ENCODE measurements around the gene AGBL1.

Gene AGBL1

DNA sequence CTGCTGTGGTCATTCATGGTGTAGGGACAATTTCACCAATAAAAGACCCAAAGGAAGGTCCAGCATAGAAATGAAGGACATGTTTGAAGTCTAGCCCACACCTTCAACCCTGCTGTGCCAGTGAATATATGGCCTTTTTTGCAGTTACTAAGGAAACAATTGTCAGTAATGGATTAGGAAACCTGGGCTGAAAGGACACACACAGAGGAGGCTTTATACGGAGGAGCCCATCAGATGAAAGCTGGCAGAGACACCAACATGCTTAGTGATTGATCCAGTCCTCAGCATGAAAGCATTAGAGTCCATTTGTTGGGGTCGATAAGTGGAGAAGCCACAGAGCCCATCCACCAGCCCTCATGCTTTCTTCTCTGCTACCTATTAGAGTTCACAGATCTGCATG is 584.3 kb downstream of the AGBL1 start:
- no peaks in the 10 kb centered on the region for H4K20me1 ChIP-seq (ENCODE audit: insufficient read depth)
- no peak overlapping the region for H3K9ac ChIP-seq
- no peaks in the 10 kb centered on the region for H3K36me3 ChIP-seq (ENCODE audit: insufficient read depth)
- H3K4me3 ChIP-seq (IDR thresholded peaks at IDR 0.05; ENCODE audit: insufficient read depth, low read depth, low read length): no peak overlapping the region
- no peaks in the 10 kb centered on the region for H3K27me3 ChIP-seq (ENCODE audit: insufficient read depth, low read depth)
- TF ChIP-seq, protein P1, sequence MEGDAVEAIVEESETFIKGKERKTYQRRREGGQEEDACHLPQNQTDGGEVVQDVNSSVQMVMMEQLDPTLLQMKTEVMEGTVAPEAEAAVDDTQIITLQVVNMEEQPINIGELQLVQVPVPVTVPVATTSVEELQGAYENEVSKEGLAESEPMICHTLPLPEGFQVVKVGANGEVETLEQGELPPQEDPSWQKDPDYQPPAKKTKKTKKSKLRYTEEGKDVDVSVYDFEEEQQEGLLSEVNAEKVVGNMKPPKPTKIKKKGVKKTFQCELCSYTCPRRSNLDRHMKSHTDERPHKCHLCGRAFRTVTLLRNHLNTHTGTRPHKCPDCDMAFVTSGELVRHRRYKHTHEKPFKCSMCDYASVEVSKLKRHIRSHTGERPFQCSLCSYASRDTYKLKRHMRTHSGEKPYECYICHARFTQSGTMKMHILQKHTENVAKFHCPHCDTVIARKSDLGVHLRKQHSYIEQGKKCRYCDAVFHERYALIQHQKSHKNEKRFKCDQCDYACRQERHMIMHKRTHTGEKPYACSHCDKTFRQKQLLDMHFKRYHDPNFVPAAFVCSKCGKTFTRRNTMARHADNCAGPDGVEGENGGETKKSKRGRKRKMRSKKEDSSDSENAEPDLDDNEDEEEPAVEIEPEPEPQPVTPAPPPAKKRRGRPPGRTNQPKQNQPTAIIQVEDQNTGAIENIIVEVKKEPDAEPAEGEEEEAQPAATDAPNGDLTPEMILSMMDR (conservative IDR thresholded peaks at IDR 0.05; ENCODE audit: low read depth, low read length): no peak
- no peak overlapping the region for H3K4me2 ChIP-seq
- no peaks in the 10 kb centered on the region for H3K79me2 ChIP-seq (ENCODE audit: insufficient read depth, low read depth)
- H3K4me1 ChIP-seq (ENCODE audit: low read depth, poor library complexity, severe bottlenecking): no peaks in the 10 kb centered on the region
- no peak overlapping the region for H3K27ac ChIP-seq
- no peak overlapping the region for H2AFZ ChIP-seq (ENCODE audit: low read depth)

DNA sequence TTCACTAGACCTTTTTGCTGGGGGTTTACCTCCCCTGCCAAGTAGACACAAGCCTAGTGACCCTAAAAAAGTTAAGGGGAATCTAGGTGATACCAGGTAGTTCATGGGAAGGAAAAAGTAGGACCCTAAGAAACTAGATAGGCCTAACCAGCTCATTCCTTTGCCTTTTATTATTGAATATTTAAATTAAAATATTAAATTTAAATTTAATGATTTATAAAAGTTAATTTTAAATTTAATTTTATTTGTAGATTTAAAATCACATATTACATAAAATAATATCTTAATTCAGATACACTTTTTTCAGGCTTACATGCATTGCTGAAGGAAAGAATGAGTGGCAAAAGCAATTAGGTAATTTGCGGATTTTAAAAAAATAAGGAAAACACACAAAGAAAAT is 584.9 kb downstream of the AGBL1 start:
- H3K79me2 ChIP-seq (ENCODE audit: insufficient read depth, low read depth): no peaks in the 10 kb centered on the region
- TF ChIP-seq, protein P1 (conservative IDR thresholded peaks at IDR 0.05; ENCODE audit: low read depth, low read length): no peak

DNA sequence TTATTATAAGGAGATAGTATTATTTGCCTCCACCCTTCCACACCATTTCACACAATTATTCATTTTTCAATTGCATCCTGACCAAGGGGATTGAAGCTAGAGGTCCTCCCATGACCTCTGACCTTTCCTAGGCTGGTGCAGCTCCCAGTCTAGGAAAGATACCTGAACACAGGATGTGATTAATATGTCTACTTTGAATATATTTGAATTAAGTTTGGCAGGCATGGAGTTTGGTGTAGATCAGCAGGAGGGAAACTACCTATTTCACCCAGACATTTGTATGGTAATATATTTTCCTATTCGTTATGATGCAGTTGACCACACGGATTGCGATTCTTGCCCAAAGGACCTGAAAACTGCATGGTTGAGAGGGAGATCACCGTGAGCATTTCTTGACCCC is 596.3 kb downstream of the AGBL1 start:
- H4K20me1 ChIP-seq (ENCODE audit: insufficient read depth): no peaks in the 10 kb centered on the region
- no peaks in the 10 kb centered on the region for H3K36me3 ChIP-seq (ENCODE audit: insufficient read depth)
- no peaks in the 10 kb centered on the region for H3K4me1 ChIP-seq (ENCODE audit: low read depth, poor library complexity, severe bottlenecking)
- no peak overlapping the region for H3K4me3 ChIP-seq (IDR thresholded peaks at IDR 0.05; ENCODE audit: insufficient read depth, low read depth, low read length)
- H2AFZ ChIP-seq (ENCODE audit: low read depth): no peak overlapping the region
- H3K27ac ChIP-seq: no peak overlapping the region
- H3K79me2 ChIP-seq (ENCODE audit: insufficient read depth, low read depth): no peaks in the 10 kb centered on the region
- no peak overlapping the region for H3K9ac ChIP-seq
- TF ChIP-seq, protein P1 (conservative IDR thresholded peaks at IDR 0.05; ENCODE audit: low read depth, low read length): no peak
- H3K27me3 ChIP-seq (ENCODE audit: insufficient read depth, low read depth): no peaks in the 10 kb centered on the region
- H3K4me2 ChIP-seq: no peak overlapping the region

More for the DNA sequence above, 584.9 kb downstream of the AGBL1 start:
- Histone ChIP-seq H3K27ac (no peak overlapping the region), H3K4me1 (ENCODE audit: low read depth, poor library complexity, severe bottlenecking) (no peaks in the 10 kb centered on the region), H4K20me1 (ENCODE audit: insufficient read depth) (no peaks in the 10 kb centered on the region), H3K9ac (no peak overlapping the region), H3K4me3 (IDR thresholded peaks at IDR 0.05; ENCODE audit: insufficient read depth, low read depth, low read length) (no peak overlapping the region), H3K36me3 (ENCODE audit: insufficient read depth) (no peaks in the 10 kb centered on the region), H3K4me2 (no peak overlapping the region), H2AFZ (ENCODE audit: low read depth) (no peak overlapping the region), H3K27me3 (ENCODE audit: insufficient read depth, low read depth) (no peaks in the 10 kb centered on the region)

DNA sequence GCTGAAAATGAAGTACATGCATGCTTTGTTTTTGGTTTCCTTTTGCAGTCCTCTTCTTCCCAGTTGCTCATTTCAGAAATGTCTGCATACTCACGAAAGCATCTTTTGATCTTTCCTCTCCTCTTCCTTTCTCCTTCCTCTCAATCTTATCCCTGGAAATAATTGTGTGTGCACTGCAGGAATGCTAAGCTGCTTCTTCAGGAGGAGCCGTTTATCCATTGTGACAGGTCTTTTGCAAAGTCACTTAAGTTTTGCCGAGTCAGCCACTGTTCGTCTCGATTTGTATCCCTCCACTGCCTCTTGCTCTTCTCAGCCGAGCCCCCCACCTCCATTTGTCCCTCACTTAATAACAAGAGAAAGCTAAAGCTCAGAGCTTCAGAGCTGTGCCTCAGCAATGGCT is 597.6 kb downstream of the AGBL1 start:
- no peak overlapping the region for H3K27ac ChIP-seq
- no peak overlapping the region for H3K4me3 ChIP-seq (IDR thresholded peaks at IDR 0.05; ENCODE audit: insufficient read depth, low read depth, low read length)
- H4K20me1 ChIP-seq (ENCODE audit: insufficient read depth): no peaks in the 10 kb centered on the region
- H3K4me2 ChIP-seq: no peak overlapping the region
- no peaks in the 10 kb centered on the region for H3K4me1 ChIP-seq (ENCODE audit: low read depth, poor library complexity, severe bottlenecking)
- no peaks in the 10 kb centered on the region for H3K36me3 ChIP-seq (ENCODE audit: insufficient read depth)
- no peaks in the 10 kb centered on the region for H3K27me3 ChIP-seq (ENCODE audit: insufficient read depth, low read depth)
- no peak overlapping the region for H3K9ac ChIP-seq
- TF ChIP-seq, protein P1 (conservative IDR thresholded peaks at IDR 0.05; ENCODE audit: low read depth, low read length): no peak
- no peaks in the 10 kb centered on the region for H3K79me2 ChIP-seq (ENCODE audit: insufficient read depth, low read depth)
- no peak overlapping the region for H2AFZ ChIP-seq (ENCODE audit: low read depth)
